Stimulated activated CD4-positive, alpha-beta T cell treated with anti-CD3 and anti-CD28 coated beads, TNF-alpha, amount 100 ng/mL, for 4 hours (primary cell): ENCODE measurements around the gene FBXO21.
"Not testable (repeated sequence)": the region's sequence is repeated elsewhere in the genome, so short reads cannot be mapped to it uniquely, and the experiment has no call there.

Experiments used
- DNase-seq, 3 experiments: peaks; one replicate each; pipeline ENCODE4 v3.0.0-alpha.2; 2020; ENCODE audit warnings: low read depth in 3 of 3

The FBXO21 gene, protein sequence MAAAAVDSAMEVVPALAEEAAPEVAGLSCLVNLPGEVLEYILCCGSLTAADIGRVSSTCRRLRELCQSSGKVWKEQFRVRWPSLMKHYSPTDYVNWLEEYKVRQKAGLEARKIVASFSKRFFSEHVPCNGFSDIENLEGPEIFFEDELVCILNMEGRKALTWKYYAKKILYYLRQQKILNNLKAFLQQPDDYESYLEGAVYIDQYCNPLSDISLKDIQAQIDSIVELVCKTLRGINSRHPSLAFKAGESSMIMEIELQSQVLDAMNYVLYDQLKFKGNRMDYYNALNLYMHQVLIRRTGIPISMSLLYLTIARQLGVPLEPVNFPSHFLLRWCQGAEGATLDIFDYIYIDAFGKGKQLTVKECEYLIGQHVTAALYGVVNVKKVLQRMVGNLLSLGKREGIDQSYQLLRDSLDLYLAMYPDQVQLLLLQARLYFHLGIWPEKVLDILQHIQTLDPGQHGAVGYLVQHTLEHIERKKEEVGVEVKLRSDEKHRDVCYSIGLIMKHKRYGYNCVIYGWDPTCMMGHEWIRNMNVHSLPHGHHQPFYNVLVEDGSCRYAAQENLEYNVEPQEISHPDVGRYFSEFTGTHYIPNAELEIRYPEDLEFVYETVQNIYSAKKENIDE

DNA sequence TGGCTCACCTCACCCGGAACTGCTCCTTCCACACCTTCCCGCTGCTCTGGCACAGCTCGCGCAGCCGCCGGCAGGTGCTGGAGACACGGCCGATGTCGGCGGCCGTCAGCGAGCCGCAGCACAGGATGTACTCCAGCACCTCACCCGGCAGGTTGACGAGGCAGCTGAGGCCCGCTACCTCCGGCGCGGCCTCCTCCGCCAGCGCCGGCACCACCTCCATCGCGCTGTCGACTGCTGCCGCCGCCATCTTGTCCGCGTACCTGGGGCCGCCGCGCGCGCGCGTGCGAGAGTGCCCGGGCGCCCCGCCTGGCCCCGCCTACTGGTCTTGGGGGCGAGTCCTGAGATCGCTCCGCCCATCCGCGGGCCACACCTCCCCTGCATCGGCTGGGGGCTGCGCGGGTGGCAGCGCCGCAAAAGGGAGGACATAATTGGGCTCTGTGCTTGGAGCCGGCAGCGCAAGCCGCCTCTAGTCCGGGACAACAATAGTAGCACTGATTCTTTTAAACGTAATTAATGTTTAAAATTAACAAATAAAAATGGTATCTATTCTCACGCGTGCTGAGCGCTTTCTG lies at the start of gene FBXO21:
TSS of gene FBXO21 (minus strand) at position 261 of the 572 bp plus-strand sequence. CDS start at position 247, 14 bp downstream.
- peak; percentile 88 to 92 (median 90) for DNase-seq

DNA sequence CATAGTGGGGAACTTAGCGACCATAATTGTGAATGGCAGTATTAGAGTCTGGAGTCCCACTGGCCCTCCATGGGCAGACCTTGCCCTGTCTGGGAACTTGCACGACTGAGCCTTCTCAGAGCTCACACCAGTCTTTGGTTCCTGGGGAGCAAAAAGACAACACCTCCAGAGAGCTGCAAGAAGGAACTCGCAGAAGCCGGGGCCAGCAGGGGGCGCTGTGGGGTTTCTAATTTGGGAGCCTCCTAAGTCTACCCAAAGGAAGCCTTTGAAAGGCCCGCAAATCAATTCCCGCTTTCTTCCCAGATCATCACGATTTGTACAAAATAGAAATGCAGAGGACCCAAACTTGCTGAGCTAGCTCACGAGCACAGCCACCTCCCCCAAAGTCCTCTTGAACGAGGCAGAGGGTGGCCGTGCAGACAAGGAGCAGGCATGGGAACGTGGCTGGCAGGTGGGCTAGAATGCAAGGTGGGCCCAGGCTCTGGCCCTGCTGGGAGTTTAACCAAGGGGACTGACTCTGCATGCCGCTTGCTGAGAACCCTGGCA lies 46.3 kb upstream of the FBXO21 start:
- DNase-seq = peak; percentile 42 to 70 (median 43)

DNA sequence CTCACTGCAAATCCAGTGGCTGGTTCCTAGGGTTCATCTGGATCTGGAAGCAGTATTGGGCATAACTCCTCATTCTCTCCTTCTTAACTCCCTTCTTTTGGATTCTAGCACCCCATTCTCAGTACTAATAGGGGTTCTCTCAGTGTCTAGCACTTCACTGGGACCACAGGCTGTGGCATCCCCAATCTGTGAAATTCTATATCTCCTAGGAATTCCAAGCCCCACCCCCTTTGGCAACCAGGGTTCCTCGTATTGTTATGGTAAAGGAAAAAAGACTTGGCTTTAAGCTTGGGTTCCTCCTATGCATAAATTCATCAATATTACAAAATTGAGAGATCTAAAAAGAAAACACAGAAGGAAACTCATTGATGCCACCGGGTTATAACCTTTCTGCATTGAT lies 45.0 kb upstream of the FBXO21 start:
- DNase-seq = no peak

DNA sequence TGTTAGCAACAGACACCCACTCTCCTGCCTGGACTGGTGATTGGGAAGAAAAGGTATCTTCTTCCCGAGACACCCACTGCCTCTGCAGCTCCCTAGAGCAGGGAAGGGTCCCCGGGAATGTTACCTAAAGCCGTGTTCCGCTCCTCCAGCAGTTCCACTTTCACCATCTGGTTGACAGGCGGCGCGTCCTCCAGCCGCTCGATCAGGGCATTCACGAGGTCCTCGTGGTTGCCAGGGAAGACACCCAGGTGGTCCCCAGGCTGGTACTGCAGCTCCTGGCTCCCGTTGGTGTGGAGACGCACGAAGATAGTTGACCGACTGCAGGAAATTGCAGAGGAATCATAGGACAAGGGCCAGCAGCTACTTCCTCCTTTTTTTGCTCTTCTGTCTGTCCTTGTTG lies 44.2 kb upstream of the FBXO21 start:
- no peak for DNase-seq

DNA sequence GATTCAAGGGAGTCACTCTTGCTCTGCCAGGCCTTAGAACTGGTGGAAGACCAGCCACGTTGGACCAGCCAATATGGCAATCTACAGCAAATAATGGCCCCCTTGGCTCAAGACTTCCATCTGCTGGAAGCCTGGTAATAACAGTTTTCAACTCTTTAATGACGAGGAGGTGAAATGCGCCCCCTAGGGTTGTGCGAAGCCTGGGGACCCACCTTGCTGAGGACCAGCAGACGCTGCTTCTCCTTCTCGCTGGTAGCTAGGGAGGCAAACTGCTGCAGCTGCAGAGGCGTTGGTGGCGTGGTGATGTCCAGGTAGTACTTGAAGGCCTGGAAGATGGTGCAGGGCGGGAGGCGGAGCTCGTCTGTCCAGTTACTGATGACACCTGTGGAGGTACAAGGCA lies 41.5 kb upstream of the FBXO21 start:
- DNase-seq = no peak

DNA sequence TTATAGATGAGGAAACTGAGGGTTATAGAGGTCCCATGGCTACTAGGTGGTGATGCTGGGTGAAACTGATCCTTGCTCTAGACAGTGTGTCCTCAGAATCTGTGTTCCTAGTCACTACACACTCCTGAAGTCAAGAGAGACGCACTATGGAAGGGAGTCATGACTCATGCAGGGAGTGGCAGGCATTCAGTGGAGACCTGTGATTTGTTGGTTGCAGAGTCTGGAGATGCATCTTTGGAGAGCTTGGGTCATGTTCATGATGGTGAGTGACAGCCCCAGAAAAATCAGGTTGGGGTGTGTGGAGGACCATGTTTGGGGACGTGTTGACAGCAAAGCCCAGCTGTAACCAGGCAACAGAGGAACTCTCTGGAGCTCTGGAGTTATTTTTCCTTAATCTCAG lies 38.0 kb upstream of the FBXO21 start:
- DNase-seq = no peak

DNA sequence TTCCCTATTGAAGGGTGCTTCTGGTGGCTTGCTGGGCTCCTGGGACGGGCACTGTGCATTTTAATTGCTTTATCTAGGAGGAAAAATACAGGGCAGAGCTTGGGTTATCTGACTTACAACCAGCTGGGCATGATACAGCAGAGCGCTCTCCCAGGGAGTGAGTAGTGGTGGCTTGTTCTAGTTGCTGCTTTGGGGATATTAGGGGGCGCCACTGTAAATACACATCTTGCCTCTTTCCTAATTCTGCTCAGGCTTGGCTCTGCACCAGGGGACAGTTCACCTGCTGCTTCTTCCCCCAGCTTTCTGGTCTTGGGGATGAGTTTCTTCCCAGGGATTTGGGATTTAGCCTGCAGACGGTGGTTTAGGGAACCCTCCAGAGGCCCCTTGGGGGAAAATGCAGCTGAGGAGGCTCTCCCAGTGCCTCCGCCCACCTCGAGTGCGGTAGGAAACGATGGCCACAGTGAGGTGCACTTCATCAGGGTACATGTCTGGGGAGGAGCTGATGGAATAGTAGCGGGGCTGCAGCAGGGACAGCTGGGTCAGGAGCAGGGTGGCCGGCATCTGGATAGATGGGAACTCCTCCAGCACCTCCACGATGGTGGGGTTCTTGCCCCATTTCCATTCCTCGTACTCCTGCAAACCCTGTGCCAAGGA lies 36.9 kb upstream of the FBXO21 start:
- no peak for DNase-seq

DNA sequence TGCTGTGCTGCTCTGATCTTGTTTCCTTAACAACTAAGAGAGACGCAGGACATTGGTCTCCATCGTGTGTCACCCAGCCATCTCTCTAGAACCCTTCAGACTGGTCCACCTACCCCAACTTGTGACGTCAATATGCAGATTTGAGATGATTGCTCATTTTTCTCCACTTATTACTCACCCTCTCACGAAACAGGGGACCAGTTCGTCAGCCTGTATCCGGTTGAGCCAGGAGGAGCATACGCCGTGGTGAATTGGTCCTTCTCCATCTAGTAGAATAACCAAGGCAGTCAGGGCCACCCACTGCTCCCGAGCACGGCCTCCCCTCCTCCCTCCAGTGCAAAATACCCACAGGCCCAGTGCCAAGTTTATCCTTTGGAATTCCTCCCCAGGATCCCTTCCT lies 36.2 kb upstream of the FBXO21 start:
- DNase-seq = no peak

DNA sequence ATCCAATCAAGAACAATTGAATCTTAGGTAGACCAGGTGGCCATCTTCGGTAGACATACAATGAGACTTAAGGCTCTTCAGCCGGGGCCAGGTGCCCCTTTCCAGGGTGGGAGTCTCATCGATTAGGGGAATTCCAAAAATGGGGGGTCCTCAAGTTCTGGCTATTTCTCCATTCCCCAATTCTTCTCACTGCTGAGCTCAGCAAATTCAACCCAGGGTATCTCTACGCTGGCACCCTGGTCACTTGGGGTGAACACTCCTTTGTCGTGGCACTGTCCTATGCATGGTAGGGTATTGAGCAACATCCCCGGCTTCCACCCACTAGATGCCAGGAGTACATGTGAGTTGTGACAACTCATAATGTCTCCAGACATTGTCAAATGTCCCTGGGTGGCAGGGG lies 34.9 kb upstream of the FBXO21 start:
- DNase-seq = no peak

DNA sequence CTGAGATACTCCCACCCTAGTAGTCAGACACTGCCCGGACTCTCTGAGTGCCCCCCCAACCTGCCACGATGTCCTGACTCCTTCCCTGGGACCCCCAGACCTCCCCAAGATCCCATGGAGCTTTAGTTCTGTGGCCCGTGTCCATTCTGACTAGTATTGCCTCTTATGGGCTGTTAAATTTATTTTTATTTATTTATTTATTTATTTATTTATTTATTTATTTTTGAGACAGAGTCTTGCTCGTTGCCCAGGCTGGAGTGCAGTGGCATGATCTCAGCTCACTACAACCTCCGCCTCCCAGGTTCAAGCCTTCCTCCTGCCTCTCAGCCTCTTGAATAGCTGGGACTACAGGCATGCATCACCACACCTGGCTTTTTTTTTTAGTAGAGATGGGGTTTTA lies 30.7 kb upstream of the FBXO21 start:
- not testable (repeated sequence) for DNase-seq

DNA sequence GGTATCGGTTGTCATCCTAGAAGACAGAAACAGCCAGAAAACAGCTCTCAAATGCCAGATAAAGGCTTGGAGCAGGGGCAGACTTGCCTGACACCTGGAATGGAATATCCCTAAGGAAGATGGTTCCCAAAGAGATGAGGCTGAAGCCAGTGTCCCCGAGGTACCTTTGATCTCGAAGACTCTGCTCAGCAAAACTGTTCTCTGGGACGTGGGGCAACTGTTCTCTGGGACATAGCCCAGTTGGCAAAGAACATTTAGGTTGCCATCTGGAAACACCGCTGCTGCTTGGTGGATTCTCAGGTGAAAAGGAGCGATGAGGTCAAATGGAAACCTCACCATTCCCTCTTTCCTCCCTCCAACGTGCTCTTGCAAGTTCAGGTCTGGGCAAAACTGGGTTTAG lies 27.9 kb upstream of the FBXO21 start:
- DNase-seq = no peak

DNA sequence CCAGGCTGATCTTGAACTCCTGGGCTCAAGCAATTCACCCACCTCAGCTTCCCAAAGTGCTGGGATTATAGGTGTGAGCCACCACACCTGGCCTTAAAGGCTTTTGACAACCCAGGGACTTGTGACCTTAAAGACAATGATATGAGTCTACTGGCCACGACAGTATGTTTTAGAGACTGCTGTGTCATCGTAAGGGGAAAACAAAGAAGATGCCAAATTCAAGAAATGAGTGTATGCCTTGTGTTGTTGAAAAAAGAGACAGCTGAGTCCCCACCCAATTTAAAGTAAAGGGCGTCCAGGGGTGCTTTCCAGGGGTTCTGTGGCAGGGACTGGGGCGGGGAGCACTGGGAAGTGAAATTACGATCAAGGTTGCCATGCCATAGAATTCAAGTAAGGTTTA lies 26.4 kb upstream of the FBXO21 start:
- no peak for DNase-seq

DNA sequence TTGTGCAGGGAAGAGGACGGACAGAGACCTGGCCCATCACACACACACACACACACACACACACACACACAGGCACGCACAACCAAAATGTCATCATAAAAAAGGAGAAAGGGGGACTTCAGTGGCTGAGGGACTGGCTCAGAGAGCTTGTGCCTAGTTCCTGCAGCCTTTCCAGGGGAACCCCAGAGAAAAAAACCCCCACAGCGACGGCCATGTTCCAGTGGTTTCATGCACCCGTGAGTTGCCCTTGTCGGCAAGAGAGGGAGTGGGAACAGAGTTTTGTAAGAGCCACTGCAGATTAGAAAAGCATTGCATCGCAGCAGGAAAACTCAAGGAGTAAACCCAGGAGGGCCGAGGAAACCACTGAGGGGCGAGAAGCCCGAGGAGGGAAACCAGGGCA lies 24.5 kb upstream of the FBXO21 start:
- no peak for DNase-seq

DNA sequence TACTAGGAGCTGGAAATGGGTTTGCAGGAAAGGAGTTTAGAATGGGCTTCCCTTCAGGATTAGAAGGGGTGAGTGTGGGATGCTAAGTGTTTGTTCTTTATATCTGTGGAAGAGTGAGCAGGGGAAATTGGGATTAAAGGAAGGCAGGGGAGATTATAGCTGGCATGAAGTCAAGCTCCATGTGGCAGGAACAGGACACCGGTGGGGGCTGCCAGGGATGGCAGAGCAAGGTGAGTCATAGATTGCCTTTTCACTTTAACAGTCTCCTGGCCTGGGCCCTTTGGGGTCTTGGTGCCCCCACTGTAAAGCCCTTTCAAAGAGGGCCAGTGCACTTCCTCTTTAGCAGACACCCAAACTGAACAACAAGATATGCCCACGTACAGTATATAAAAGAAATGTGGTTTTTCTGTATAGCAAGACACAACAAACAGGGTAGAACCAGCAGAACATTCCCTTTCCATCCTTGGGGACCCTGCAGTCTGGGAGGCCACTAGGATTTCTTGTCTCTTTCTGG lies 23.1 kb upstream of the FBXO21 start:
- DNase-seq = no peak

DNA sequence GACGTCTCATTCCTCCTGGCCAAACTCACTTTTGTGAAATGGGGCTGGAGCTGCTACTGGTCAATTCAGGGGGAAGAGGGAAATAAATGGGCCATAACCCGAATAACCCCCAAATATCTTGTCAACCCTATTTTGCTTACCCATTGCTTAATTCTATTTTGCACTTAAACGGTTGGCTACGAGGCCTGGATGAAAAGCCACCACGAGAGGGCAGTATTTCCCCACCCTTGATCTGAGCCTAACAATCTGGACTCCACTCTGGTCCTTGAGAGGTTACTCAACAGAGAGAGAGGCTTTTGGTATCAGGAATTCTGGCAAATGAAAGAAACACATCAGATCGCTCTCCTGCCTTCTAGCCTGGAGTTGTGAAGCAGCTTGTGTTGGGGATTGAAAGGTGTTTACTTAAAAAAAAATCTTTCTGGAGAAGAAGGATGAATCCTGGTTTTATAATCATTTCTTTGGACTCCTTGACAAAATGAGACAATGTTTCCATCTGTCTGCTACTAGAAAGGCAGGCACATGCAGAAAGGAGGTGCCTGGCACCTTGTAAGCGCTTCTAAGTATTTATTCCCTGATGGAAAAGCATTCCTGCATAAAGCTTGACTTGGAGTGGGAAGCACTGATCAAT lies 22.4 kb upstream of the FBXO21 start:
- DNase-seq = peak; percentile 22 to 41 (median 24)

DNA sequence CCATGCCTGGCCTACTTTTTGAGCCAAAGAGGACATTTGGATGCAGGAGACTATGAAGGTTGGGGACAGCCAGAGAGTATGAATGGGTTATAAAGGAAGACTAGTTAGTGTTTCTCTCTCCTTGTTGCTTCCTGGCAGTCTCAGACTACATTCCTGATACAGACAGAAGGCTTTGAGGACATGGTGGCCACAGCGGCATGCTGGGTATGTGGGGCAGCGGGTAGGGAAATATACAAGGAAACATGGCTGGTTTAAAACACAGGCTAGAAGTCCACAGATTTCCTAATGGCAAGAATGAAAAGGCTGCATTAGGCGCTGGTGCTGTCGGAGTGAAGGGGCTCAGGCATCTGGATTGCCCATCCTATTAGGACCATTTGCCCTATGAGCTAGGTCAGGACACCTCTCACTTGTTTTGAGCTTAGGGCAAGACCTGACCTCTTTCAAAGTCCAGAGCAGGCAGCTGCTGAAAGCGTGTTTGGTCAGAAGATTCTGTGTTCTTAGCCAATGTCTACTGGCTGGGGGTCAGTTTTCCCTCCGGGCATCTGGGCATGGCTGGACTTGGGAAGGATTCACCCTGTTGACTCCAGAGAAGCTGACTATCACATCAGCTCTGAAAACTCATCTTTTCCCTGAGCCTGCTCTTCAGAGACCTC lies 20.1 kb upstream of the FBXO21 start:
- no peak for DNase-seq

DNA sequence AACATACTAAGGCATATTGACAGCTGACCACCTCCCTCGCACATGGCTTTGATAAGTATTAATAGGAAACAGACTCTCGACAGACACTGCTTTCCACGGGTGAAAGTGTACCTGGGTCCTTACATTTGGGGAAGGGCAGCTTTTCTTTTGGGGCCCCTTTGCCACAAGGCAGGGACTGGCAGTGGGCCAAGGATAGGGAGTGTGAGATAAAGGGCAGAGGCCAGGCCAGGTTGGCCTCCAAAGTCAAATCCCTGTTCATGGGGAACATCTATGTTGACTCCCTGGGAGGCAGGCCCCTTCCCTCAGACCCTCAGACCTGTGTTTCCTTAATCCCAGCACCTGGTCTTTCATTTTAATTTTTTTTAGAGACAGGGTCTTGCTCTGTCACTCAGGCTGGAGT lies 19.4 kb upstream of the FBXO21 start:
- DNase-seq = no peak

DNA sequence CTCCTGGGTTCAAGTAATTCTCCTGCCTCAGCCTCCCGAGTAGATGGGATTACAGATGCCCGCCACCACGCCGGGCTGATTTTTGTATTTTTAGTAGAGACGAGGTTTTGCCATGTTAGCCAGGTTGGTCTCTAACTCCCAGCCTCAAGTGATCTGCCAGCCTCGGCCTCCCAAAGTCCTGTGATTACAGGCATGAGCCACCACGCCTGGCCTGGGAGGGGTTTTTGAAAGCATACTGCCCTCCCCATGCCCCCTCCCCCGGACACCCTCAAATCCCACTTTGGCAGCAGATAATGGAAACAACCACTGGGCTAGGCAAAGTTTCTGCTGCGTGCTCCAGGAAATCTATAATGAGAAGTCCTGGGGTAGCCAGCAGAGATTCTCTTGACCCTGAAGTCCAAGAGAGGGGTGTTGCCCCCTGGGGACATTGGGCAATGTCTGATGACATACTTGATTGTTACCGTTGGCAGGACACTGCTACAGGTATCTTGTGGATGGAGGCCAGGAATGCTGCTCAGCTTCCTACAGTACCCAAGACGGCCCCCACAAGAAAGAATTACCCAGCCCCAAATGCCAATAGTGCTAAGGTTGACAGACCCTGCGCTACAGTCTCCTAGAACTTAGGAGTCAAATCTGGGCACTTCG lies 18.7 kb upstream of the FBXO21 start:
- no peak for DNase-seq

DNA sequence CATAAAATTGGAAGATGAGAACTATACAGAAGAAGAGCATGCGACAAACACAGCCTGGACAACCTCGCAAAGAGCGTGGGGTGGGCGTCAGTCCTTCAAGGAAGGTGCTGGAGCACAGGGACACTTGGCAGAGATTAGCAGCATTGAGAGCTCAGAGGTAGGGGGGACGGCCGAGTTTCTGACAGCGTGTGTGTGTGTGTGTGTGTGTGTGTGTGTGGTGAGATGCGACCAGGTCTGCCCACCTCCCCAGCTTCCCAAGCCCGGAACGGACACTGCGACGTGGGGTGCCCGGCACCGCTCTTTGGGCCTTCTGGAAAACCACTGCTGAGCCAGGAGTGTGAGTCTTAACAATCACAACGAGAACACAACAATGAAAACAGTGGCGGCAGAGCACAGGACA lies 17.9 kb upstream of the FBXO21 start:
- DNase-seq = no peak

DNA sequence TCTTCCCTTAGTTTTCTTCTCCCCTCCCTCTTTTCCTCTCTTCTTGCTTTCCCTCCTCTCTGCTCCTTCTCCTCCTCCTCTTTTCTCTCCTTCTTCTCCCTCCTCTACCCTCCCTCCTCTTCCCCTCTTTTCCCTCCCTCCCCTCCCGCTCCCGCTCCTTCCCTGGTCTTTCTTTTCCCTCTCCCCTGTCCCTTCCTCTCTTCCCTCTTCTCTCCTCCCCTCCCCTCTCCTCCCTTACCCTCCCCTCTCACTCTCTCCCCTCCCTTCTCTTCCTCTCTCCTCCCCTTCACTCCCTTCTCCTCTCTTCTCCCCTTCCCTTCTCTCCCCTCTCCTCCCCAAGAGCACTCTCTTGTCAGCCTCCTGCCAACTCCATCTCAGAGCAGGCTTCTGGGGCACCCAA lies 17.4 kb upstream of the FBXO21 start:
- no peak for DNase-seq

DNA sequence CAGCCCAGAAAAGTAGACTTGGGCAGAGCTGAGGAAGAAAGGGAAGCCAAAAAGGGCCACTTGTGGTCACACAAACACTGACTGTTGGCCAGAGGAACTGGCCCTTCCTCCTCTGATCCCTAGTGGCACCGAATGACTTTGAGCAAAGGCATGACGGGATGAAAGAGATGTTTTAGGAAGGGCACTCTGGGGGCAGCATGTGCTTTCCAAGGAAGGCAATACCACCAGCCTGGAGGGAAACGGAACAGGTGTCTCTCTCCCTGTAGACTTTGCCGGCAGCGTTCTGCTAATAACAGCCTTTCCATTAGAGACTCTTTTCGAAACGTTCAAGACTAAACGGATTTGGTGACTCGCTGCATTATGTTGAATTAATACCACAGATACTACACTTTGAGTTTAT lies 12.3 kb upstream of the FBXO21 start:
- DNase-seq = no peak
